22Rv1 (cell line): ENCODE data around the gene RCCD1.

Source experiments
- H3K27ac ChIP-seq: fragments of 450-650 bp; 2 replicates; pipeline ENCODE4 v1.5.1; 2017
- ZFX ChIP-seq: fragments of 450-650 bp; IDR thresholded peaks from 2 replicates; pipeline ENCODE4 v1.6.1; 2017; ENCODE audit warnings: antibody characterized with exemption, borderline replicate concordance
- TF ChIP-seq, protein P1 (sequence below): fragments of 450-650 bp; IDR thresholded peaks from 2 replicates; pipeline ENCODE4 v1.5.1; 2017; ENCODE audit warnings: mild to moderate bottlenecking

The RCCD1 gene

GRCh38 chr15:90966262-90966661 lies 11.6 kb downstream of the RCCD1 start:
- H3K27ac ChIP-seq: no peak overlapping the region
- TF ChIP-seq ZFX: no peak
- TF ChIP-seq, protein P1, sequence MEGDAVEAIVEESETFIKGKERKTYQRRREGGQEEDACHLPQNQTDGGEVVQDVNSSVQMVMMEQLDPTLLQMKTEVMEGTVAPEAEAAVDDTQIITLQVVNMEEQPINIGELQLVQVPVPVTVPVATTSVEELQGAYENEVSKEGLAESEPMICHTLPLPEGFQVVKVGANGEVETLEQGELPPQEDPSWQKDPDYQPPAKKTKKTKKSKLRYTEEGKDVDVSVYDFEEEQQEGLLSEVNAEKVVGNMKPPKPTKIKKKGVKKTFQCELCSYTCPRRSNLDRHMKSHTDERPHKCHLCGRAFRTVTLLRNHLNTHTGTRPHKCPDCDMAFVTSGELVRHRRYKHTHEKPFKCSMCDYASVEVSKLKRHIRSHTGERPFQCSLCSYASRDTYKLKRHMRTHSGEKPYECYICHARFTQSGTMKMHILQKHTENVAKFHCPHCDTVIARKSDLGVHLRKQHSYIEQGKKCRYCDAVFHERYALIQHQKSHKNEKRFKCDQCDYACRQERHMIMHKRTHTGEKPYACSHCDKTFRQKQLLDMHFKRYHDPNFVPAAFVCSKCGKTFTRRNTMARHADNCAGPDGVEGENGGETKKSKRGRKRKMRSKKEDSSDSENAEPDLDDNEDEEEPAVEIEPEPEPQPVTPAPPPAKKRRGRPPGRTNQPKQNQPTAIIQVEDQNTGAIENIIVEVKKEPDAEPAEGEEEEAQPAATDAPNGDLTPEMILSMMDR: no peak

DNA sequence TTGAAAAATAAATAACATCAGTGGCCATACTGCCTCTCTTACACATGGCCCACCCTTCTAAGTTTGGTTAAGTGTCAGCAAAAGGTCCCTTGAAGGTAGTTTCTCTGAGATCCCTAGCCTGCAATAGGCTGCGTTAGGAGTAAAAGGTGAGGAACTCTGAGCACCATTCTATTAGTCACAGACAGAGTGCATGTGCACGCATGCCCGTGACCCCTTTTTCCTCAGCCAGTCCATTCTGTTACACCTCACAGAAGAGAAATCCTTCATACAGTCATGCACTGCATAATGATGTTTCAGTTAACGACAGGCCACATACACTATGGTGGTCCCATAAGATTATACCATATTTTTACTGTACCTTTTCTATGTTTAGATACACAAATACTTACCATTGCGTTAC lies 12.5 kb downstream of the RCCD1 start:
- TF ChIP-seq, protein P1: no peak
- TF ChIP-seq ZFX: no peak
- no peak overlapping the region for H3K27ac ChIP-seq

GRCh38 chr15:90968434-90968833 lies 13.8 kb downstream of the RCCD1 start:
- no peak overlapping the region for H3K27ac ChIP-seq
- TF ChIP-seq ZFX: no peak
- TF ChIP-seq, protein P1: no peak

DNA sequence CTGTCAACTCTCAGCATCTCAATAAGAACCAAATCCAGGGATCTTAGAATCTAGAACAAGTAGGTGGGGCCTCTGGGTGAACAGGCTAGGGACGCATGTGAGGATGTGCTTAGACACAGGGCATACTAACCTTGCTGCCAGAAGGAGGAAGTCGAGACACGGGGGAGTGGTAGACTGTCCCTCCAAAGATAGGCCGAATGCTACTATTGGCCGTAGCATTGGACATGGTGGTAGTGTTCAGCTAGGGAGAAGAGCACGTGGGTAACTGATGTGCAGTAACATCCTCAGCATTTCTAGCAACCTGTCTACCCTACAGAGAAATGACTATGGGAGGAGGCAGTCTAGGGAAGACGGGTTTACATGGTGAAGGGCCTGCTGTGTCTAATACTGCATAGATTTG lies 15.6 kb downstream of the RCCD1 start:
- TF ChIP-seq ZFX: no peak
- TF ChIP-seq, protein P1: no peak

GRCh38 chr15:90972133-90972532 lies 17.4 kb downstream of the RCCD1 start:
- TF ChIP-seq, protein P1: no peak
- no peak for TF ChIP-seq ZFX
- no peak overlapping the region for H3K27ac ChIP-seq

More for the DNA sequence above, 15.6 kb downstream of the RCCD1 start:
- H3K27ac ChIP-seq: no peak overlapping the region

GRCh38 chr15:90974216-90974615 lies 19.5 kb downstream of the RCCD1 start:
- no peak for TF ChIP-seq ZFX
- TF ChIP-seq, protein P1: no peak
- H3K27ac ChIP-seq: no peak overlapping the region

- TF ChIP-seq, protein P1: no peak
- no peak for TF ChIP-seq ZFX
- H3K27ac ChIP-seq: peak overlapping the region; percentile 37; the same call in 1 of the 2 replicates
Observed at GRCh38 chr15:90979582-90979981, 24.9 kb downstream of the RCCD1 start.
